WTC11 (cell line): ENCODE measurements around the gene KRT37. TPM values are rescaled to one million over a fixed set of nuclear protein-coding genes. Genes with fewer than 3 reads are reported as not detected.

Source experiments
- ATAC-seq: fragments of 200-7000 bp; cut with Tn5 transposase; 2 replicates; pipeline ENCODE4 v1.10.0; 2021; ENCODE audit warnings: mild to moderate bottlenecking, moderate library complexity
- Bru-seq: library from RNA; stranded (reverse); fragments of 400-500 nt; gene quantifications from one replicate; lab custom pipeline; 2021; lab: Mats Ljungman, UMichigan
- CTCF ChIA-PET: fragments of 300-600 bp; sonication (Branson Sonifier 250); formaldehyde crosslinking; loops from one replicate; lab custom pipeline; 2021; ENCODE audit warnings: antibody characterized with exemption; lab: Charles Lee
- POLR2A ChIA-PET: fragments of 350-600 bp; sonication (Branson Sonifier 250); formaldehyde crosslinking; loops from one replicate; lab custom pipeline; 2021; ENCODE audit warnings: antibody characterized with exemption; lab: Charles Lee
- DNase-seq: peaks from one replicate; pipeline ENCODE4 v3.0.0; 2021; ENCODE audit warnings: low spot score
- H3K27ac Mint-ChIP-seq: 2 replicates; pipeline ENCODE4 v1.8.0; 2021; ENCODE audit warnings: mixed read lengths
- H3K27me3 Mint-ChIP-seq: 2 replicates; pipeline ENCODE4 v1.8.0; 2021; ENCODE audit warnings: low read depth, mild to moderate bottlenecking, moderate library complexity, mixed read lengths
- H3K36me3 Mint-ChIP-seq: 2 replicates; pipeline ENCODE4 v1.8.0; 2021; ENCODE audit warnings: mixed read lengths
- H3K4me1 Mint-ChIP-seq: 2 replicates; pipeline ENCODE4 v1.8.0; 2022; ENCODE audit warnings: mixed read lengths
- H3K4me3 Mint-ChIP-seq: 2 replicates; pipeline ENCODE4 v1.8.0; 2021; ENCODE audit warnings: mild to moderate bottlenecking, moderate library complexity, mixed read lengths
- H3K9me3 Mint-ChIP-seq: 2 replicates; pipeline ENCODE4 v1.8.0; 2021; ENCODE audit warnings: mixed read lengths
- ARID4B ChIP-seq: sonication (generic); formaldehyde crosslinking; IDR thresholded peaks from 2 replicates; pipeline ENCODE4 v1.8.0; 2023; ENCODE audit warnings: missing genetic modification reagents, mild to moderate bottlenecking, borderline replicate concordance
- ATF1 ChIP-seq: sonication (generic); formaldehyde crosslinking; IDR thresholded peaks from 2 replicates; pipeline ENCODE4 v1.8.1; 2023; ENCODE audit warnings: mild to moderate bottlenecking, moderate library complexity, missing genetic modification reagents
- ATF3 ChIP-seq: sonication (generic); formaldehyde crosslinking; conservative IDR thresholded peaks from 2 replicates; pipeline ENCODE4 v1.8.1; 2022; ENCODE audit warnings: mild to moderate bottlenecking, missing genetic modification reagents
- ATF6 ChIP-seq: sonication (generic); formaldehyde crosslinking; IDR thresholded peaks from 2 replicates; pipeline ENCODE4 v1.8.1; 2023; ENCODE audit warnings: mild to moderate bottlenecking, missing genetic modification reagents
- CREB1 ChIP-seq: sonication (generic); formaldehyde crosslinking; IDR thresholded peaks from 2 replicates; pipeline ENCODE4 v1.8.0; 2023; ENCODE audit warnings: mild to moderate bottlenecking, missing genetic modification reagents
- ESRRA ChIP-seq: sonication (generic); formaldehyde crosslinking; IDR thresholded peaks from 2 replicates; pipeline ENCODE4 v1.8.1; 2022; ENCODE audit warnings: mild to moderate bottlenecking, missing genetic modification reagents, borderline replicate concordance
- FOXJ3 ChIP-seq: sonication (generic); formaldehyde crosslinking; IDR thresholded peaks from 2 replicates; pipeline ENCODE4 v1.9.0; 2021; ENCODE audit warnings: missing genetic modification reagents, mild to moderate bottlenecking, borderline replicate concordance
- FOXK1 ChIP-seq: sonication (generic); formaldehyde crosslinking; IDR thresholded peaks from 2 replicates; pipeline ENCODE4 v1.8.0; 2022; ENCODE audit warnings: mild to moderate bottlenecking, moderate library complexity, missing genetic modification reagents
- FOXP4 ChIP-seq: sonication (generic); formaldehyde crosslinking; IDR thresholded peaks from 2 replicates; pipeline ENCODE4 v1.8.0; 2022; ENCODE audit warnings: mild to moderate bottlenecking, missing genetic modification reagents
- IRF2 ChIP-seq: sonication (generic); formaldehyde crosslinking; IDR thresholded peaks from 2 replicates; pipeline ENCODE4 v1.8.0; 2022; ENCODE audit warnings: low read depth, missing genetic modification reagents, borderline replicate concordance
- JUN ChIP-seq: sonication (generic); formaldehyde crosslinking; IDR thresholded peaks from 2 replicates; pipeline ENCODE4 v1.8.0; 2023; ENCODE audit warnings: mild to moderate bottlenecking, missing genetic modification reagents
- NFE2L1 ChIP-seq: sonication (generic); formaldehyde crosslinking; IDR thresholded peaks from 2 replicates; pipeline ENCODE4 v1.8.1; 2023; ENCODE audit warnings: missing genetic modification reagents
- SMAD3 ChIP-seq: sonication (generic); formaldehyde crosslinking; IDR thresholded peaks from 2 replicates; pipeline ENCODE4 v1.8.0; 2022; ENCODE audit warnings: missing genetic modification reagents, mild to moderate bottlenecking, borderline replicate concordance
- ZBTB43 ChIP-seq: sonication (generic); formaldehyde crosslinking; IDR thresholded peaks from 2 replicates; pipeline ENCODE4 v1.8.1; 2023; ENCODE audit warnings: mild to moderate bottlenecking, missing genetic modification reagents
- ZNF138 ChIP-seq: sonication (generic); formaldehyde crosslinking; conservative IDR thresholded peaks from 2 replicates; pipeline ENCODE4 v1.8.1; 2022; ENCODE audit warnings: mild to moderate bottlenecking, moderate library complexity, missing genetic modification reagents
- ZNF232 ChIP-seq: sonication (generic); formaldehyde crosslinking; IDR thresholded peaks from 2 replicates; pipeline ENCODE4 v1.8.0; 2022; ENCODE audit warnings: mild to moderate bottlenecking, missing genetic modification reagents
- ZNF263 ChIP-seq: sonication (generic); formaldehyde crosslinking; IDR thresholded peaks from 2 replicates; pipeline ENCODE4 v1.8.1; 2022; ENCODE audit warnings: low read depth, mild to moderate bottlenecking, moderate library complexity, missing genetic modification reagents
- ZNF416 ChIP-seq: fragments of 250-450 bp; sonication (Bioruptor Pico); IDR thresholded peaks from 2 replicates; pipeline ENCODE4 v1.9.0; 2021; ENCODE audit warnings: mild to moderate bottlenecking, inconsistent platforms
- ZNF532 ChIP-seq: fragments of 250-450 bp; sonication (Bioruptor Pico); IDR thresholded peaks from 2 replicates; pipeline ENCODE4 v1.9.0; 2021; ENCODE audit warnings: mild to moderate bottlenecking, borderline replicate concordance
- ZSCAN18 ChIP-seq: fragments of 250-450 bp; sonication (Bioruptor Pico); IDR thresholded peaks from 2 replicates; pipeline ENCODE4 v2.1.2; 2022; ENCODE audit warnings: mild to moderate bottlenecking, moderate library complexity
- long read RNA-seq, 3 experiments: library from RNA in 1 of 3; library from capped mRNA in 1 of 3; library from polyadenylated mRNA in 1 of 3; unstranded in 2 of 3; stranded (forward) in 1 of 3; transcript quantifications; one replicate each; pipeline ENCODE4 v2.0.0, GENCODE V29; 2021
- total RNA-seq: library from RNA; stranded (reverse); gene quantifications from 3 replicates; pipeline ENCODE4 v1.2.3, GENCODE V29; 2021

The KRT37 gene
- total RNA-seq (not detected in 3 replicates), Bru-seq, nascent RNA (not detected)
- long read RNA-seq, experiment 1 = 0 reads
- long read RNA-seq, experiment 2 = 0 reads
- long read RNA-seq, experiment 3 = 0 reads

GRCh38 chr17:41424111-41424635 is at the start of gene KRT37:
TSS of gene KRT37 (minus strand) at chr17:41424585. CDS start at chr17:41424523, 62 bp downstream.
- no peak for TF ChIP-seq ZBTB43 (CRISPR knock-in tag)
- no peak for TF ChIP-seq ZNF532 (CRISPR knock-in tag)
- TF ChIP-seq IRF2 (CRISPR knock-in tag) = no peak
- TF ChIP-seq ZNF416 (CRISPR knock-in tag) = no peak
- TF ChIP-seq ATF1 = no peak
- TF ChIP-seq ARID4B (CRISPR knock-in tag) = no peak
- TF ChIP-seq ZNF138 (CRISPR knock-in tag) = no peak
- TF ChIP-seq ZNF263 (CRISPR knock-in tag) = no peak
- TF ChIP-seq FOXP4 (CRISPR knock-in tag) = no peak
- TF ChIP-seq ESRRA (CRISPR knock-in tag) = no peak
- TF ChIP-seq ZNF232 (CRISPR knock-in tag) = no peak
- TF ChIP-seq FOXJ3 = no peak
- TF ChIP-seq ZSCAN18 = no peak
- no peak for TF ChIP-seq ATF3 (CRISPR knock-in tag)
- TF ChIP-seq NFE2L1 (CRISPR knock-in tag) = no peak
- TF ChIP-seq SMAD3 (CRISPR knock-in tag) = no peak
- no peak for TF ChIP-seq JUN
- no peak for TF ChIP-seq FOXK1 (CRISPR knock-in tag)
- no peak for TF ChIP-seq CREB1 (CRISPR knock-in tag)
- no peak for TF ChIP-seq ATF6

More at GRCh38 chr17:41424111-41424635, at the start of gene KRT37:
- Mint-ChIP-seq H3K36me3 (no peaks in the 10 kb centered on the region), H3K9me3 (no peaks in the 10 kb centered on the region), H3K27me3 (no peaks in the 10 kb centered on the region; the same call in 1 of the 2 replicates), H3K4me1 (peaks cover 7% of the 10 kb centered on the region), H3K27ac (no peak within 1 kb of the TSS), H3K4me3 (no peak within 1 kb of the TSS)
- ATAC-seq (no peak), DNase-seq (no peak)
- ChIA-PET CTCF (no interaction called here), POLR2A (no interaction called here)
